Fibroblast of the aortic adventitia (primary cell): Measurements from ENCODE around the gene CCN5. TPM values are rescaled to one million over a fixed set of nuclear protein-coding genes. Genes with fewer than 3 reads are reported as not detected.

Source experiments
- DNase-seq: peaks from one replicate; pipeline ENCODE4 v3.0.0-alpha.2; 2010; ENCODE audit warnings: low read depth
- H3K4me3 ChIP-seq: 2 replicates; pipeline ENCODE4 v1.5.1; 2011; ENCODE audit warnings: low read depth, mild to moderate bottlenecking, control low read depth, low read length, moderate library complexity
- total RNA-seq: library from RNA; depleted of rRNA; stranded (reverse); fragments of >200 nt; gene quantifications from 2 replicates; pipeline ENCODE4 v1.2.3, GENCODE V29; 2012; ENCODE audit warnings: low replicate concordance
- TF ChIP-seq, protein P1 (sequence below): IDR thresholded peaks from 2 replicates; pipeline ENCODE4 v1.5.1; 2011; ENCODE audit warnings: mild to moderate bottlenecking, low read length, control low read depth, inconsistent platforms; ENCODE audit not compliant: insufficient read depth

Gene CCN5
- total RNA-seq, 1 donor = 266 TPM

DNA sequence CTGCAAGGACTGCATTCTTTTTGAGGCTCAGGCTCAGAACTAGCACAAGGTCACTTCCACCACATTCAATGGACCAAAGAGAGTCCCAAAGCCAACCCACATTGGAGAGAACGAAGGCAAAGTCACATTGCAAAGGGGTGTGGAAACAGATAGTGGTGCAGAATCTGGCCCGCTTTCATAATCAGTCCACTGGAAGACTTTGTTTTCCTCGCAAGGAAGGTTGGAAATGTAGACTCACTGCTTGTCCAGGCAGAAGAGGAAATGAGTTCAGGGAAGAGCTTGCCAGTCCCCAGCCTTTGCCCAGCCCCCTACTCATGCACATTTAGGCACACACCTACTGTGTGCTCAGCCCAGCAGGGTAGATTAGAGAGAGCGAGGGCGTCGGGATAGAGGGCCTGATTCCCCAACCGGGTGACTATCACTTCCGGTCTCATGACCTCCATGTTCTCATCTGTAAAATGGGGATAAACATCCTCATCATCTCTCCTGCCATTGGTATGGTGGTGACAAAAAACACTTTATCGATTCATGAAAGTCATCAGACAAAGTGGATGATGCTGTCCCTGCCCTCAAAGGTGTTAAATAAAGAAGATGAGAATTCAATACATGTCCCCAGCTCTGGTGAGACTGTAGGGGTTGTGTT lies 24.3 kb upstream of the CCN5 start:
- peak; percentile 76 for DNase-seq
- H3K4me3 ChIP-seq = no peak overlapping the region
- TF ChIP-seq, protein P1, sequence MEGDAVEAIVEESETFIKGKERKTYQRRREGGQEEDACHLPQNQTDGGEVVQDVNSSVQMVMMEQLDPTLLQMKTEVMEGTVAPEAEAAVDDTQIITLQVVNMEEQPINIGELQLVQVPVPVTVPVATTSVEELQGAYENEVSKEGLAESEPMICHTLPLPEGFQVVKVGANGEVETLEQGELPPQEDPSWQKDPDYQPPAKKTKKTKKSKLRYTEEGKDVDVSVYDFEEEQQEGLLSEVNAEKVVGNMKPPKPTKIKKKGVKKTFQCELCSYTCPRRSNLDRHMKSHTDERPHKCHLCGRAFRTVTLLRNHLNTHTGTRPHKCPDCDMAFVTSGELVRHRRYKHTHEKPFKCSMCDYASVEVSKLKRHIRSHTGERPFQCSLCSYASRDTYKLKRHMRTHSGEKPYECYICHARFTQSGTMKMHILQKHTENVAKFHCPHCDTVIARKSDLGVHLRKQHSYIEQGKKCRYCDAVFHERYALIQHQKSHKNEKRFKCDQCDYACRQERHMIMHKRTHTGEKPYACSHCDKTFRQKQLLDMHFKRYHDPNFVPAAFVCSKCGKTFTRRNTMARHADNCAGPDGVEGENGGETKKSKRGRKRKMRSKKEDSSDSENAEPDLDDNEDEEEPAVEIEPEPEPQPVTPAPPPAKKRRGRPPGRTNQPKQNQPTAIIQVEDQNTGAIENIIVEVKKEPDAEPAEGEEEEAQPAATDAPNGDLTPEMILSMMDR = no peak

DNA sequence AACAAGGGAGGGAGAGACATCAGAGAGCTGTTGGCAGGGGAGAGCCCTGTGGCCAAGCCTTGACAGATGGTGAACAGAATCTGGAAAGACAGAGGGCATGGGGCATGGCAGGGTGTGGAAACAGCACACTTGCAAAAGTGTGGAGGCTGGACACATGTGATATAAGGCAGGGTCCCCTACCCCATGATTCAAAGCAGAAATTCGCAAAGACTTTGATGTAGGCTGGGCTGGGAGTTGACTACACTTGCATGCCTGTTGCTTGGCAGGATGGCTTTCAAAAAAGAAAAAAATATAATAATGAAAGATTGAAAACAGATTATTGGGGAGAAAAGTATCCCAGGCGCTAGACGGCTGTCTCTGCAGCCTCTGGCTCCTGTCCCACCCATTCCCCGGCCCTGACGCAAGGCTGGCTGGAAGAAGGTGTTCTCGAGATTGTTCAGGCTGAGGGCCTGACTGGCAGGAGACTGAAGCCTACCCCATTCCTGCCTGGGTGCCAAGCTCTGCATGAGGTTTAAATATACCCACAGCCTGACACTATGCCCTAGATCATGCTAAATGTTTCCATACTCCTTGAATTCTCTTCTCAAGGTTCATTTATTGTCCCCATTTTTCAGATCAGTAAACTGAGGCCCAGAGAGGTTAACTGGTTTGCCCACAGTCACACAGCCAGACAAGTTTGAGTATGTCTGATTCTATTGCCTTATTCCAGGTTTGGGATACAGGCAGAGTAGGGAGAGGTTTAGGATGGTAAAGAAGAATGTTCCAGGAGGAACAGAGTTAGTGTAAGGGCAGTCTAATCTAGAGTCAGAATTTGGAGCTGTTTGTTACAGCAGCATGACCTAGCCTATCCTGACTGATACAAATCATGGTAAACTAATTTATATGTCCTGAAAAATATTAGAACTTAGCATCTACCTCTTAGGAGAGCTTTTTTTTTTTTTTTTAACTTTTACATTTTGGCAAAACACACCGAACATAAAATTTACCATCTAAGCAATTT lies 23.4 kb upstream of the CCN5 start:
- no peak overlapping the region for H3K4me3 ChIP-seq
- peak; percentile 85 for DNase-seq
- TF ChIP-seq, protein P1 = no peak

DNA sequence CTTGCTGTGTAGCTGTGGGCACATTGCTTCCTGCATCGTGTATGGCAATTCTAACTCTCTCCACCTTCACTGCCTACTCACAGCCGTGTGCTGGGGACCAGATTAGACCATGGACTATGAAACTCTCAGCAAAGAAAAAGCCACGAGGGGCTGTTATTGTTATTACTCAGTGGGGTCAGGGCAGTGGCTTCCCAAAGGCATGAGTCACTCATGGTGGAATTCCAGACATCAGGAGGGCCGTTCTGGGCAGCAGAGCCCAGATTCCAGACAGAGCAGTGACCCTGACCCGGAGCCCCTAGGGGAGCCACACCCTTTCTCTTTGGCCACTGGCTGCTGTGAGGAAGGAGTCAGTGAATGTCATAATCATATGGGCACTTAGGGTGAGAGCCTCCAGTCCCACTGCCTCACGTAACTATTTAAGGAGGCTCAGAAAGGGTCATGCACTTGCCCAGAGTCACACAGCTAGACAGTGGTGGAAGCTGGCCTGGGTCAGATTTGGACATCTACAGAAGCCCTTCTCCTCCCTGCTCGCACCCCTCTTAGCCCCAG lies 22.2 kb upstream of the CCN5 start:
- peak; percentile 98 for DNase-seq
- TF ChIP-seq, protein P1 = no peak
- H3K4me3 ChIP-seq = no peak overlapping the region

DNA sequence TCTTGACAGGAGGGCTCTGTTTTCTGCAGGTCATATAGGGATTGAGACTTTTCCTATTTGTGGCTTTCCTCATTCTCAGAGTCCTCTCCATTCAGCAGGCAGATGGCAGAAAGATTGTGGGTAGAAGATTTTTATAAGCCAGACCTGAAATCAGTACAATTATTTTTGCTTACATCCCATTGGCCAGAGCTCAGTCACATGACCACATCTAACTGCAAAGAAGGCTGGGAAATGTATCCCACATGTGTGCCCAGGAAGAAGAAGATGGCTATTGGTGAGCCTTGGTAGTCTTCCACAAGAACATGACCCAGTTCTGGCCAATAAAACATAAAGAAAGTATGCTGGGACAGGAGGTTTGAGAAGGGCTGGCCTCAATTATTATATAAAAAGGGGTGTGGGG lies 21.5 kb upstream of the CCN5 start:
- TF ChIP-seq, protein P1 = no peak
- no peak overlapping the region for H3K4me3 ChIP-seq
- DNase-seq = no peak

DNA sequence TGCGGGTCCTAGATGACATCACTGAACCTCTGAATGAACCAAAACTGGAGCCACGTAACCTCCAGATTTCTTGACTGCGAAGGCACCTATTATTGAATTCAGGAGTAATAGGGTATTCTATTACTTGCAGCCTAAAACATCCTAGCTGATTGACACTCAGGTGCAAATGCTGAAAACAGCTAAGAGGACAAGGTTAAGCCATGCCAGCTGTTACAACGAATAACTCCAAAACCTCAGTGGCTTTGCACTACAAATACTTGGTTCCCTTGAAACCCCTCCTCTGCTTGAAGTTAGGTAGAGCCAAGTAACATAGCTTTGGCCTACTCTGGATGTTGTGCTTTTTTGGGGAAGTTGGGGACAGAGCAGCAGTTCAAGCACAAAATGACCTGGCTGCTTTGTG lies 21.0 kb upstream of the CCN5 start:
- TF ChIP-seq, protein P1 = no peak
- H3K4me3 ChIP-seq = no peak overlapping the region
- no peak for DNase-seq

DNA sequence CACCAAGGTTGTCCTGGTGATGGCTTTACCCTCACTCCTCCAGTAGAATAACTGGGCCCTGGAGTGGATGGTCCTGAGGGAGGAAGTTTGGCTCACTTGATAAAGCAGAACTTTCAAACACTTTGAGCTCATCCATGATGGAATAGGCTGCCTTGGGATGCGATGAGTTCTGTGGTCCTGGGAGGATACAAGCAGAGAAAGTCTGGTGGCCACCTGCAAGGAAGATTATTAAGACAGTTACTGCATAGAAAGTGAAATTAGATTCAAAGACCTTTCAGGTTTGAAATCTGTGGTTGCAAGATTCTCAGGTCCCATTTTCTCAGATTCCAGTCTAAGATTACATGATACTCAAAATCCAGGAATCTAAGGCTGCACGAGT lies 19.9 kb upstream of the CCN5 start:
- TF ChIP-seq, protein P1 = no peak
- H3K4me3 ChIP-seq = no peak overlapping the region
- DNase-seq = no peak
